ENCODE results near the gene CADM2.

Gene CADM2

DNA sequence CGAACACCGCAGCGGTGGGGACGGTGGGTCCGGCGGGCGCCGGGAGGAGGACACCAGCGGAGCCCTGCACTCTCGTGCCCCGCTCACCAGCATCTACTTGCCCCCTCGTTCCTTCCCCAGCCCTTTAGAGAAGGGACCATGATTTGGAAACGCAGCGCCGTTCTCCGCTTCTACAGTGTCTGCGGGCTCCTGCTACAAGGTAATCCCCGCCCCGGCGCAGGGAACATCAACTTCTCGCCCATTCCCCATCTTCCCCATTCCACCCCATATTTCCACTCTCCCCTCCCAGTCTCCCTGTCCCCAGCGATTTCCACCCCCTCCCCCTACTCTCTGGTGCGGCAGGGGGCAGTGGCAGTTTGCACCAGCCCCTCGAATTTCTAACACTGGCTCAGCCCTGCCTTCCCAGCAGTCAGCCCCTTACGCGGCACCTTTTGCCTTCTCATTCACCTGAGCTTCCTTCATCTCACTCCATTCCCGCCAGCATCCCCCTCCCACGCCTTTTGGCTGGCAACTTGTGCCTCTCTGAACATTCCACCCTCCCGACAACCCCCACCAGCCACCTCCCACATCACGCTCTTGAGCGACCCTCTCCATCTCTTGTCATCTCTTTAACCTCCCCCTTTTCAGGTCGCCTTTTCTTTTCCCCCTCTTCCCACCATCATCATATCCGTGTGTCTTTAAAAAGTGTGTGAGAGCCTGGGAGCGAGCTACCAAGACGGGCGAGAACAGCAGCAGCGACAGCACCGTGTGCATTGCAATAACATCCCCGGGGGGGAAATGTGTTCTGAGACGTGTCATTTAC is 882 bp downstream of the CADM2 start:
- no peak for DNase-seq (ENCODE audit: low read depth, low spot score)
- TF ChIP-seq, protein P1, sequence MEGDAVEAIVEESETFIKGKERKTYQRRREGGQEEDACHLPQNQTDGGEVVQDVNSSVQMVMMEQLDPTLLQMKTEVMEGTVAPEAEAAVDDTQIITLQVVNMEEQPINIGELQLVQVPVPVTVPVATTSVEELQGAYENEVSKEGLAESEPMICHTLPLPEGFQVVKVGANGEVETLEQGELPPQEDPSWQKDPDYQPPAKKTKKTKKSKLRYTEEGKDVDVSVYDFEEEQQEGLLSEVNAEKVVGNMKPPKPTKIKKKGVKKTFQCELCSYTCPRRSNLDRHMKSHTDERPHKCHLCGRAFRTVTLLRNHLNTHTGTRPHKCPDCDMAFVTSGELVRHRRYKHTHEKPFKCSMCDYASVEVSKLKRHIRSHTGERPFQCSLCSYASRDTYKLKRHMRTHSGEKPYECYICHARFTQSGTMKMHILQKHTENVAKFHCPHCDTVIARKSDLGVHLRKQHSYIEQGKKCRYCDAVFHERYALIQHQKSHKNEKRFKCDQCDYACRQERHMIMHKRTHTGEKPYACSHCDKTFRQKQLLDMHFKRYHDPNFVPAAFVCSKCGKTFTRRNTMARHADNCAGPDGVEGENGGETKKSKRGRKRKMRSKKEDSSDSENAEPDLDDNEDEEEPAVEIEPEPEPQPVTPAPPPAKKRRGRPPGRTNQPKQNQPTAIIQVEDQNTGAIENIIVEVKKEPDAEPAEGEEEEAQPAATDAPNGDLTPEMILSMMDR (IDR thresholded peaks at IDR 0.05; ENCODE audit: insufficient read depth, low read length, missing control alignments): no peak
- H3K4me3 ChIP-seq (ENCODE audit: low read depth, low read length): peak overlapping the region; percentile 52
- ChIA-PET CTCF (no interaction called here), POLR2A (no interaction called here)

DNA sequence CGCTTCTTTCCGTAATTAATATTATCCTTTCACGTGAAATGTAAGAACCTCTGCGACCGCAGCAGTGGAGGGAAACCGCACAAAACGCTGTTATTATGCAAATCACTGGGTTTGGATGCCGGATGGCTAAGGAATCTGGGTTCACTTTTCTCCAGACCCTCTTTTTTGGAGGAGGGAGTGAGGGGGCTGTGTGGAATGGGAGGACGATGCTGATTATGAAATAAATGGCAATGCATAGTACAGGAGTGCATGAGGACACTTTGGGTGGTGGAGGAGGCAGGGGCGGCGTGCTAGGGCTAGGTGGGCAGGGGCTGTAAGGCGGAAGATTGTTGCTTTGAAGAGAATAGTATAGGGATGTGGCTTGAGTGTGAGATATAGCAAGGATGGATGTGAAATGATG is 1.8 kb downstream of the CADM2 start:
- TF ChIP-seq, protein P1 (IDR thresholded peaks at IDR 0.05; ENCODE audit: insufficient read depth, low read length, missing control alignments): no peak
- CTCF ChIA-PET: no interaction called here
- POLR2A ChIA-PET: no interaction called here
- DNase-seq (ENCODE audit: low read depth, low spot score): no peak
- no peak overlapping the region for H3K4me3 ChIP-seq (ENCODE audit: low read depth, low read length)

DNA sequence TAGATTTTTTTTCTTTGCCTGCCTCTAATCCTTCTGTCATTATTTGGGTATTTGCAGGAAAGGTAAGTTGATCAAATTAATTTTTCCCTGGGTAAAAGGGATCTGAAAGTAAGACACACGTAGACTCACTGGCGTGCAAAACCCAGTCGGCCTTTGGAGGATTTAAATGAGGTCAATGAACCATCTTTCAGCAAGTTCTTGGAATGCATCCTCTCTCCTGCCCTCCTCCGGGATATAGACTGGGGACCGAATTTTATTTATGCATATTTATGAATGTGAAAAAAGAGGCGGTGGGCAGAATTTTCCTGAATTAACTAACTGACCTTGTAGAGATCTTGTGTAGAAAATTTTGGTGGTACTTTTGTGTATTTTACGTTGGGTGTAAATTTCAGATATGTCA is 2.2 kb downstream of the CADM2 start:
- TF ChIP-seq, protein P1 (IDR thresholded peaks at IDR 0.05; ENCODE audit: insufficient read depth, low read length, missing control alignments): no peak
- ChIA-PET POLR2A (no interaction called here), CTCF (no interaction called here)
- no peak overlapping the region for H3K4me3 ChIP-seq (ENCODE audit: low read depth, low read length)
- no peak for DNase-seq (ENCODE audit: low read depth, low spot score)

DNA sequence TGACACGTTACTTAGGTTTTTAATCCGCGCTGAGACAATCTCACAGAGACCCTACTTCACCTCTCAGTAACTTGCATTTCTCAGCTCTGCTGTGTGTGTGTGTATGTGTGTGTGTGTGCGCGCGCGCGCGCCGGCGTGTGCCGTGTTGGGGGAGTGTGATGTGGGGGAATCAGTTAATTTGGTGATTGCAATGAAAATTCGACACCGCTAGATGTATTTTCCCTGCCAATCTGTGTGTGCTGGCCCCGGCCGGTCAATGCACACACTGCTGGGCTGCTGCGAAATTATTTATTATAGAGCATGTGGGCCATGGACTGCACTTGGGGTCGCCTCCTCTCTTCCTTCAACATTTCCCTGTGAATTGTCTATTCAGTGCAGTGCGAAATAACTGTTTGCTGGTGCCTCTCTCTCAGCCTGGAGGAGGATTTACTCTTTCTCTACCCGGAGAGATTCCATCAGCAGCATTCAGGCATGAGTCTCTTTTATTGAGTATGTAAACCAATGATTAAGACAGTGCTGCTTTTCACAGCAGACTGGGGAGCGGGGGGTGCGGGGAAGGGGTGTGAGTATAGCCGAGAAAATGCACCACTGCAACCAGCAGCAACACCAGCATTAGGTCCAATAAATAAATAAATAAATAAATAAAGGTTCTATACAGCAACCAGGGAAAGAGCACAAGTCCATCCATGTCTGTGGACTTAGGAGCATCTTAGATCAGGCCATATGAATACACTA is 2.9 kb downstream of the CADM2 start:
- no peak for DNase-seq (ENCODE audit: low read depth, low spot score)
- no peak overlapping the region for H3K4me3 ChIP-seq (ENCODE audit: low read depth, low read length)
- TF ChIP-seq, protein P1 (IDR thresholded peaks at IDR 0.05; ENCODE audit: insufficient read depth, low read length, missing control alignments): no peak
- POLR2A ChIA-PET: no interaction called here
- CTCF ChIA-PET: no interaction called here

DNA sequence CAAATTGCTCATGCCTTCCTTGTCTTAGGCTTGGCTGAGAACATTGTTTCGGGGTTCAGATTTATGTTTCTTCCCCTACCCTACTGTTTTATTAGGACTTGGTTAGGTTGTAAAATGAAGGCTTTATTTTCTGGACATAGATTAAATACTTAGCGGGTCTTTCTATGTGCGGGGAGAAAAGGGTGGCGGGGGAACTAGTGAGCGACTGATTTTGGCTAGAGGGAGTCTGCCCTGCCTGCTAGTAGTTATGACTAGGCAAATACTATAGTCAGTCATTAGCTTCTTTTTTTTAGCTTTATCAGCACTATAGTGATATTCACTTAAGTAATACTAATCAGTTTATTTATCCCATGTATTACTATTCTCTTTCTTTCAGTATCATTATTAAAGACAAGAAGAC is 3.6 kb downstream of the CADM2 start:
- no peak for DNase-seq (ENCODE audit: low read depth, low spot score)
- no peak overlapping the region for H3K4me3 ChIP-seq (ENCODE audit: low read depth, low read length)
- POLR2A ChIA-PET: no interaction called here
- CTCF ChIA-PET: no interaction called here
- TF ChIP-seq, protein P1 (IDR thresholded peaks at IDR 0.05; ENCODE audit: insufficient read depth, low read length, missing control alignments): no peak

DNA sequence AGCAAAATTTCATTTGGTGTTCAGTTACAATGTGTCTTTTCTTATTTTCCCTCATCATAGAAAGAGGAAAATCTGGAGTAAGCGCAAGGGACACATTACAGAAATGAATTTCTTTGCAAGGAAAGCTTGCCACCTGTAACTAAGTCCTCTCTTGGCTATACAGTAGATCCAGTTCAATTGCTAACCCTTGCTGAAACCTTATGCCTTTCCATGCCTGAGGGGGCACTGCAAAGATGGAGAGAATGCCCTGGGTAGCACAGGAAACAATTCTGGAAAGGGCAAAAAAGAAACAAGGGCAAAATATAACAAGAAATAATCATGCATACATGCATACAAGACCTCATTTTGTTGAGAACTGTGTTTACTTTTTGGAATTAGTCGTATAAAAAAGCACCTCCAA is 4.3 kb downstream of the CADM2 start:
- no peak for DNase-seq (ENCODE audit: low read depth, low spot score)
- ChIA-PET POLR2A (no interaction called here), CTCF (no interaction called here)
- TF ChIP-seq, protein P1 (IDR thresholded peaks at IDR 0.05; ENCODE audit: insufficient read depth, low read length, missing control alignments): no peak
- H3K4me3 ChIP-seq (ENCODE audit: low read depth, low read length): no peak overlapping the region
